ENCODE data around the gene ATP6V1G3. TPM values are rescaled to one million over a fixed set of nuclear protein-coding genes. Genes with fewer than 3 reads are reported as not detected.
"Not testable (repeated sequence)": the region's sequence is repeated elsewhere in the genome, so short reads cannot be mapped to it uniquely, and the experiment has no call there.

Gene ATP6V1G3
- polyA plus RNA-seq: not detected

GRCh38 chr1:198540580-198540979 lies at the start of gene ATP6V1G3:
ATP6V1G3 (minus strand) TSS chr1:198540680; CDS start chr1:198540650, 30 bp downstream.
- H3K4me1 Mint-ChIP-seq: peaks cover 51 to 60% (median 58%) of the 10 kb centered on the region in 3 donors
- H3K27ac Mint-ChIP-seq: peak within 1 kb of the TSS in 1 of 3 donors; percentile 10

GRCh38 chr1:198588845-198589244 lies 48.4 kb upstream of the ATP6V1G3 start:
- peaks cover 5 to 23% (median 9%) of the 10 kb centered on the region in 3 donors for H3K9me3 Mint-ChIP-seq
- H3K36me3 Mint-ChIP-seq: peaks cover 10% of the 10 kb centered on the region
- H3K27ac Mint-ChIP-seq: no peak overlapping the region
- no peak overlapping the region for H3K4me3 Mint-ChIP-seq
- H3K27me3 Mint-ChIP-seq: no peaks in the 10 kb centered on the region
- peaks cover 0 to 3% (median 0%) of the 10 kb centered on the region in 3 donors for H3K4me1 Mint-ChIP-seq

More at GRCh38 chr1:198540580-198540979, at the start of gene ATP6V1G3:
- no peaks in the 10 kb centered on the region for H3K36me3 Mint-ChIP-seq
- peak within 1 kb of the TSS in 2 of 4 donors; percentile 33 to 83 for H3K4me3 Mint-ChIP-seq
- H3K9me3 Mint-ChIP-seq: no peaks in the 10 kb centered on the region
- H3K27me3 Mint-ChIP-seq: no peaks in the 10 kb centered on the region

- no peak overlapping the region for H3K4me3 Mint-ChIP-seq
- H3K36me3 Mint-ChIP-seq: peaks cover 6% of the 10 kb centered on the region
- H3K27ac Mint-ChIP-seq: no peak overlapping the region
- H3K9me3 Mint-ChIP-seq: peaks cover 6 to 20% (median 11%) of the 10 kb centered on the region in 3 donors
- peaks cover 0 to 3% (median 1%) of the 10 kb centered on the region in 3 donors for H3K4me1 Mint-ChIP-seq
- H3K27me3 Mint-ChIP-seq: no peaks in the 10 kb centered on the region
Observed at GRCh38 chr1:198584163-198584562, 43.7 kb upstream of the ATP6V1G3 start.

- H3K27me3 Mint-ChIP-seq, H3K27ac Mint-ChIP-seq, H3K36me3 Mint-ChIP-seq, H3K4me1 Mint-ChIP-seq, H3K4me3 Mint-ChIP-seq: not testable (repeated sequence)
- peaks cover 6 to 18% (median 9%) of the 10 kb centered on the region in 3 donors for H3K9me3 Mint-ChIP-seq
Observed at GRCh38 chr1:198583209-198583802, 42.8 kb upstream of the ATP6V1G3 start.

GRCh38 chr1:198577444-198577843 lies 37.0 kb upstream of the ATP6V1G3 start:
- Mint-ChIP-seq H3K27me3 (no peaks in the 10 kb centered on the region), H3K4me3 (no peak overlapping the region), H3K27ac (no peak overlapping the region), H3K36me3 (no peaks in the 10 kb centered on the region), H3K9me3 (peaks cover 3 to 10% (median 9%) of the 10 kb centered on the region in 3 donors), H3K4me1 (peaks cover 13 to 19% (median 14%) of the 10 kb centered on the region in 3 donors)

- Mint-ChIP-seq H3K27me3 (no peaks in the 10 kb centered on the region), H3K4me3 (peak overlapping the region in 2 of 4 donors; percentile 3 to 71), H3K36me3 (no peaks in the 10 kb centered on the region), H3K4me1 (peaks cover 13 to 18% (median 14%) of the 10 kb centered on the region in 3 donors), H3K27ac (peak overlapping the region; percentile 5 to 84 (median 46)), H3K9me3 (peaks cover 0 to 5% (median 3%) of the 10 kb centered on the region in 3 donors)
Observed at GRCh38 chr1:198575798-198576641, 35.5 kb upstream of the ATP6V1G3 start.

GRCh38 chr1:198575292-198575691 lies 34.8 kb upstream of the ATP6V1G3 start:
- Mint-ChIP-seq H3K27me3 (no peaks in the 10 kb centered on the region), H3K4me1 (peaks cover 13 to 18% (median 14%) of the 10 kb centered on the region in 3 donors), H3K36me3 (no peaks in the 10 kb centered on the region), H3K27ac (peak overlapping the region; percentile 5 to 84 (median 46)), H3K9me3 (peaks cover 0 to under 1% (median under 1%) of the 10 kb centered on the region in 3 donors), H3K4me3 (no peak overlapping the region)

- Mint-ChIP-seq H3K27me3 (no peaks in the 10 kb centered on the region), H3K9me3 (peaks cover 0 to 1% (median 0%) of the 10 kb centered on the region in 3 donors), H3K36me3 (no peaks in the 10 kb centered on the region), H3K27ac (no peak overlapping the region), H3K4me1 (peaks cover 13 to 18% (median 14%) of the 10 kb centered on the region in 3 donors), H3K4me3 (no peak overlapping the region)
Observed at GRCh38 chr1:198574325-198574724, 33.8 kb upstream of the ATP6V1G3 start.

- Mint-ChIP-seq H3K9me3 (peaks cover 0 to 4% (median 0%) of the 10 kb centered on the region in 3 donors), H3K4me3 (peak overlapping the region in 1 of 4 donors; percentile 3), H3K36me3 (no peaks in the 10 kb centered on the region), H3K4me1 (peaks cover 6% of the 10 kb centered on the region in 3 donors), H3K27me3 (no peaks in the 10 kb centered on the region), H3K27ac (peak overlapping the region in 1 of 3 donors; percentile 67)
Observed at GRCh38 chr1:198564716-198565115, 24.2 kb upstream of the ATP6V1G3 start.

GRCh38 chr1:198564157-198564556 lies 23.7 kb upstream of the ATP6V1G3 start:
- H3K36me3 Mint-ChIP-seq: no peaks in the 10 kb centered on the region
- no peaks in the 10 kb centered on the region for H3K27me3 Mint-ChIP-seq
- H3K27ac Mint-ChIP-seq: no peak overlapping the region
- peaks cover 6% of the 10 kb centered on the region in 3 donors for H3K4me1 Mint-ChIP-seq
- H3K4me3 Mint-ChIP-seq: no peak overlapping the region
- peaks cover 0 to 4% (median 0%) of the 10 kb centered on the region in 3 donors for H3K9me3 Mint-ChIP-seq

- H3K4me1 Mint-ChIP-seq: peaks cover 6 to 10% (median 6%) of the 10 kb centered on the region in 3 donors
Observed at GRCh38 chr1:198563583-198563982, 23.1 kb upstream of the ATP6V1G3 start.

GRCh38 chr1:198560161-198560560 lies 19.7 kb upstream of the ATP6V1G3 start:
- no peak overlapping the region for H3K27ac Mint-ChIP-seq
- H3K36me3 Mint-ChIP-seq: no peaks in the 10 kb centered on the region
- no peak overlapping the region for H3K4me3 Mint-ChIP-seq

More at GRCh38 chr1:198563583-198563982, 23.1 kb upstream of the ATP6V1G3 start:
- no peak overlapping the region for H3K27ac Mint-ChIP-seq
- no peaks in the 10 kb centered on the region for H3K36me3 Mint-ChIP-seq
- peaks cover 0 to 4% (median 0%) of the 10 kb centered on the region in 3 donors for H3K9me3 Mint-ChIP-seq
- H3K4me3 Mint-ChIP-seq: no peak overlapping the region
- no peaks in the 10 kb centered on the region for H3K27me3 Mint-ChIP-seq

GRCh38 chr1:198559362-198559761 lies 18.9 kb upstream of the ATP6V1G3 start:
- Mint-ChIP-seq H3K27ac (no peak overlapping the region), H3K9me3 (no peaks in the 10 kb centered on the region), H3K4me3 (no peak overlapping the region), H3K27me3 (peaks cover 1% of the 10 kb centered on the region), H3K36me3 (no peaks in the 10 kb centered on the region), H3K4me1 (peaks cover 17 to 31% (median 25%) of the 10 kb centered on the region in 3 donors)

More at GRCh38 chr1:198560161-198560560, 19.7 kb upstream of the ATP6V1G3 start:
- peaks cover 14 to 29% (median 23%) of the 10 kb centered on the region in 3 donors for H3K4me1 Mint-ChIP-seq
- no peaks in the 10 kb centered on the region for H3K27me3 Mint-ChIP-seq
- H3K9me3 Mint-ChIP-seq: no peaks in the 10 kb centered on the region

GRCh38 chr1:198558402-198558801 lies 17.9 kb upstream of the ATP6V1G3 start:
- Mint-ChIP-seq H3K27ac (no peak overlapping the region), H3K4me3 (no peak overlapping the region), H3K27me3 (peaks cover 1% of the 10 kb centered on the region), H3K36me3 (no peaks in the 10 kb centered on the region), H3K4me1 (peaks cover 26 to 41% (median 35%) of the 10 kb centered on the region in 3 donors), H3K9me3 (no peaks in the 10 kb centered on the region)

GRCh38 chr1:198556971-198557370 lies 16.5 kb upstream of the ATP6V1G3 start:
- H3K27me3 Mint-ChIP-seq: peaks cover 1% of the 10 kb centered on the region
- peak overlapping the region; percentile 0 to 91 (median 6) for H3K27ac Mint-ChIP-seq
- H3K9me3 Mint-ChIP-seq: no peaks in the 10 kb centered on the region
- H3K36me3 Mint-ChIP-seq: no peaks in the 10 kb centered on the region
- peaks cover 36 to 53% (median 43%) of the 10 kb centered on the region in 3 donors for H3K4me1 Mint-ChIP-seq
- H3K4me3 Mint-ChIP-seq: peak overlapping the region; percentile 0 to 70 (median 56)

Data from IgD-negative memory B cell (primary cell).